Measurements from ENCODE around the gene LRPAP1.

The LRPAP1 gene

GRCh38 chr4:3472411-3473141 is 59.6 kb downstream of the LRPAP1 start:
- no peak for DNase-seq (ENCODE audit: low read depth, low spot score)

GRCh38 chr4:3471886-3472285 is 60.3 kb downstream of the LRPAP1 start:
- DNase-seq (ENCODE audit: low read depth, low spot score): no peak

- no peak for DNase-seq (ENCODE audit: low read depth, low spot score)
Measured at GRCh38 chr4:3471098-3471760, 61.0 kb downstream of the LRPAP1 start.

GRCh38 chr4:3470244-3471097 is 61.8 kb downstream of the LRPAP1 start:
- DNase-seq (ENCODE audit: low read depth, low spot score): no peak

GRCh38 chr4:3469386-3470243 is 62.6 kb downstream of the LRPAP1 start:
- no peak for DNase-seq (ENCODE audit: low read depth, low spot score)

GRCh38 chr4:3468804-3469203 is 63.4 kb downstream of the LRPAP1 start:
- no peak for DNase-seq (ENCODE audit: low read depth, low spot score)

- DNase-seq (ENCODE audit: low read depth, low spot score): no peak
Measured at GRCh38 chr4:3468154-3468553, 64.1 kb downstream of the LRPAP1 start.

GRCh38 chr4:3467601-3468031 is 64.6 kb downstream of the LRPAP1 start:
- DNase-seq (ENCODE audit: low read depth, low spot score): no peak

GRCh38 chr4:3466691-3467600 is 65.3 kb downstream of the LRPAP1 start:
- DNase-seq (ENCODE audit: low read depth, low spot score): no peak

- no peak for DNase-seq (ENCODE audit: low read depth, low spot score)
Measured at GRCh38 chr4:3465698-3466671, 66.2 kb downstream of the LRPAP1 start.

GRCh38 chr4:3464911-3465697 is 67.1 kb downstream of the LRPAP1 start:
- no peak for DNase-seq (ENCODE audit: low read depth, low spot score)

- no peak for DNase-seq (ENCODE audit: low read depth, low spot score)
Measured at GRCh38 chr4:3464349-3464905, 67.8 kb downstream of the LRPAP1 start.

- DNase-seq (ENCODE audit: low read depth, low spot score): no peak
Measured at GRCh38 chr4:3463556-3464348, 68.5 kb downstream of the LRPAP1 start.

GRCh38 chr4:3462790-3463415 is 69.3 kb downstream of the LRPAP1 start, which contains the start of gene DOK7:
DOK7 (plus strand) TSS chr4:3463306; CDS start chr4:3463376, 70 bp downstream.
- no peak for DNase-seq (ENCODE audit: low read depth, low spot score)

- no peak for DNase-seq (ENCODE audit: low read depth, low spot score)
Measured at GRCh38 chr4:3462321-3462789, 69.9 kb downstream of the LRPAP1 start.

GRCh38 chr4:3461515-3462291 is 70.5 kb downstream of the LRPAP1 start:
- no peak for DNase-seq (ENCODE audit: low read depth, low spot score)

All from activated CD4-positive, CD25-positive, alpha-beta regulatory T cell treated with anti-CD3 and anti-CD28 coated beads, Interleukin-2, amount 50 U/mL, for 16 hours (primary cell).